Esophagus squamous epithelium (tissue), 5 donors: ENCODE results near the gene RAD54L. TPM values are rescaled to one million over a fixed set of nuclear protein-coding genes. Genes with fewer than 3 reads are reported as not detected.
"Not testable (repeated sequence)": the region's sequence is repeated elsewhere in the genome, so short reads cannot be mapped to it uniquely, and the experiment has no call there.

ENCODE experiments used
- DNase-seq: peaks from one replicate; lab custom pipeline; 2025; lab: John Stamatoyannopoulos, UW
- H3K27ac ChIP-seq, 4 donors: fragments of 200-600 bp; sonication (generic); one replicate each; pipeline ENCODE4 v1.5.1; 2016 to 2019; ENCODE audit warnings: mild to moderate bottlenecking in 1 of 4
- H3K27me3 ChIP-seq, 4 donors: fragments of 200-600 bp; sonication (generic); 1 replicate in 3 of 4; 2 replicates in 1 of 4; pipeline versions ENCODE4 v1.5.1 to v1.6.0; 2017 to 2021; ENCODE audit warnings: antibody characterized with exemption in 1 of 4
- H3K36me3 ChIP-seq, 3 donors: fragments of 200-600 bp; sonication (generic); one replicate each; pipeline ENCODE4 v1.5.1; 2016 to 2019
- H3K4me1 ChIP-seq, 3 donors: fragments of 200-600 bp; sonication (generic); one replicate each; pipeline ENCODE4 v1.5.1; 2017 to 2019
- H3K4me3 ChIP-seq, 4 donors: fragments of 200-600 bp; sonication (generic); 1 replicate in 3 of 4; 2 replicates in 1 of 4; pipeline ENCODE4 v1.5.1; 2016 to 2019; ENCODE audit warnings: mild to moderate bottlenecking in 2 of 4, moderate library complexity in 1 of 4
- H3K9me3 ChIP-seq, 3 donors: fragments of 200-600 bp; sonication (generic); one replicate each; pipeline ENCODE4 v1.5.1; 2016 to 2019
- POLR2A ChIP-seq, 4 donors: fragments of 450-650 bp; IDR thresholded peaks; one replicate each; pipeline ENCODE4 v1.6.1; 2017; ENCODE audit warnings: antibody characterized with exemption in 4 of 4, mild to moderate bottlenecking in 4 of 4, moderate library complexity in 3 of 4
- WGBS, 2 donors: methylation state at CpG; one replicate each; pipeline ENCODE4 v1.1.5; 2018; 5-methylcytosine and 5-hydroxymethylcytosine counted together
- intact Hi-C: fragments of 100-400 bp; cut with DNase I; formaldehyde crosslinking; loops from one replicate; pipeline ENCODE4 v1.15.0; 2022
- total RNA-seq, 4 donors: library from RNA; depleted of rRNA; stranded (reverse); fragments of >200 nt; gene quantifications; one replicate each; pipeline ENCODE4 v1.1.0, GENCODE V29; 2016
- TF ChIP-seq, protein P1 (sequence below), 6 experiments: fragments of 450-650 bp in 4 of 6; fragments of 200-600 bp in 2 of 6; sonication (generic) in 2 of 6; IDR thresholded peaks; one replicate each; pipeline ENCODE4 v1.5.1; 2016 to 2019; ENCODE audit warnings: antibody characterized with exemption in 6 of 6, mild to moderate bottlenecking in 4 of 6, moderate library complexity in 4 of 6
- donor health status: DM: yes; HTN: yes; CAD: no.

Gene RAD54L
- total RNA-seq, 4 donors from 2014 or later = 1.9 to 7.8 (median 6.8) TPM

DNA sequence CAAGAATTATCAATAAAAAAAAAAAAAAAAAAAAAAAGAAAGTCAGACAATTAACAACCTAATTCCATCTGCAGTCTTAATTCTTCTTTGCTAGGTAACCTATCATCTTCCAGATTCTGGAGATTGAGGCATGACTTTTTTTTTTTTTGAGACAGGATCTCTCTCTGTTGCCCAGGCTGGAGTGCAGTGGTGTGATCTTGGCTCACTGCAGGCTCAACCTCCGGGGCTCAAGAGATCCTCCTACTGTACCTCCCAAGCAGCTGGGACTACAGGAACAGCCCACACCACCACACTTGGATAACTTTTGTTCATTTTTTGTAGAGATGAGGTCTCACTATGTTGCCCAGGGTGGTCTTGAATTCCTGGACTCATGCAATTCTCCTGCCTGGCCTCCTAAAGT is 4.6 kb upstream of the RAD54L start:
- no peak for TF ChIP-seq POLR2A (IDR thresholded peaks at IDR 0.05)
- TF ChIP-seq, protein P1, sequence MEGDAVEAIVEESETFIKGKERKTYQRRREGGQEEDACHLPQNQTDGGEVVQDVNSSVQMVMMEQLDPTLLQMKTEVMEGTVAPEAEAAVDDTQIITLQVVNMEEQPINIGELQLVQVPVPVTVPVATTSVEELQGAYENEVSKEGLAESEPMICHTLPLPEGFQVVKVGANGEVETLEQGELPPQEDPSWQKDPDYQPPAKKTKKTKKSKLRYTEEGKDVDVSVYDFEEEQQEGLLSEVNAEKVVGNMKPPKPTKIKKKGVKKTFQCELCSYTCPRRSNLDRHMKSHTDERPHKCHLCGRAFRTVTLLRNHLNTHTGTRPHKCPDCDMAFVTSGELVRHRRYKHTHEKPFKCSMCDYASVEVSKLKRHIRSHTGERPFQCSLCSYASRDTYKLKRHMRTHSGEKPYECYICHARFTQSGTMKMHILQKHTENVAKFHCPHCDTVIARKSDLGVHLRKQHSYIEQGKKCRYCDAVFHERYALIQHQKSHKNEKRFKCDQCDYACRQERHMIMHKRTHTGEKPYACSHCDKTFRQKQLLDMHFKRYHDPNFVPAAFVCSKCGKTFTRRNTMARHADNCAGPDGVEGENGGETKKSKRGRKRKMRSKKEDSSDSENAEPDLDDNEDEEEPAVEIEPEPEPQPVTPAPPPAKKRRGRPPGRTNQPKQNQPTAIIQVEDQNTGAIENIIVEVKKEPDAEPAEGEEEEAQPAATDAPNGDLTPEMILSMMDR (IDR thresholded peaks at IDR 0.05) = no peak
- Histone ChIP-seq H3K4me3 (no peak overlapping the region), H3K4me1 (peaks cover 3 to 21% (median 3%) of the 10 kb centered on the region in 3 donors), H3K27ac (no peak overlapping the region), H3K9me3 (peaks cover 0 to under 1% (median 0%) of the 10 kb centered on the region in 3 donors), H3K27me3 (no peaks in the 10 kb centered on the region), H3K36me3 (no peaks in the 10 kb centered on the region)
- intact Hi-C loops = no loop called here
- no peak for DNase-seq
- WGBS, 2 donors = 36 to 81% methylated on average over 1 of the region's 1 CpG

DNA sequence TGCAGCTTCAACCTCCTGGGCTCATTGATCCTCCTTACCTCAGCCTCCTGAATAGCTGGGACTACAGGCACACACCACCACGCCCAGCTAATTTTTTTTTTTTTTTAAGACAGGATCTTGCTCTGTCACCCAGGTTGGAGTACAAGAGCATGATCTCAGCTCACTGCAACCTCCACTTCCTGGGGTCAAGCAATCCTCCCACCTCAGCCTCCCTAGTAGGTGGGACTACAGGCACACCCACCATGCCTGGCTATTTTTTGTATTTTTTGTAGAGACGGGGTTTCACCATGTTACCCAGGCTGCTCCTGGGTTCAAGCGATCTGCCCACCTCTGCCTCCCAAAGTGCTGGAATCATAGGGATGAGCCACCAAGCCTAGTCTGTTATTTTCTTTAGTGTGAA is 3.7 kb upstream of the RAD54L start:
- peaks cover 4 to 30% (median 7%) of the 10 kb centered on the region in 3 donors for H3K4me1 ChIP-seq
- H3K27me3 ChIP-seq, H3K4me3 ChIP-seq, H3K9me3 ChIP-seq, H3K36me3 ChIP-seq, H3K27ac ChIP-seq, DNase-seq, intact Hi-C loops: not testable (repeated sequence)
- WGBS, 2 donors = 79 to 88% methylated on average over 3 of the region's 3 CpGs

DNA sequence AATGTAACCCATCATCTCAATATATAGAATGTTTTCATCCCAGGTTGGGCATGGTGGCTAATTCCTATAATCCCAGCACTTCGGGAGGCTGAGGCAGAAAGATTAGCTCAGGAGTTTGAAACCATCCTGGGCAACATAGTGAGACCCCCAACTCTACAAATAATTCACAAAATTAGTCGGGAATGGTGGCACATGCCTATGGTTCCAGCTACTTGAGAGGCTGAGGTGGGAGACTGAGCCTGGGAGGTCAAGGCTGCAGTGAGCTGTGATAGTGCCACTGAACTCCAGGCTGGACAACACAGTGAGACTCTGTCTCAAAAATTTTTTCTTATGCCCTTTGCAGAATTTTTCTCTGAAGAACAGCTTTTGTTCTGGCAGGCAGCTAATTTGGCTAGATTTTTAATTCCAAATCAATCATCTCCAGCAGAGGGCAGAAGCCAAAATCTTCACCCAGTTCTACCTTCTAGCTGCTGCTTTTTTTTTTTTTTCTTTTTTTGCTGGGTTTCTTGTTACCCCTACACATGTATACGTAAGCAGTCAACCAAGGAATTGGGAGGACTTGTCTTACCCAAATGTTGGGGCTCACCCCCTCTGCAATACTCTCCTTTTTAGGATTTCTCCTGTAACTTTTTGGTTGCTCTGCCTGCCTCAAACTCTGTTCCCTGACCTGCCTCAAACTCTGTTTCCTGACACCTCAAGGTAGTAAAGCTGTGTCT is 2.7 kb upstream of the RAD54L start:
- WGBS, 2 donors = 49 to 52% methylated on average over 3 of the region's 3 CpGs
- no peak overlapping the region for H3K27ac ChIP-seq
- no peak overlapping the region for H3K4me3 ChIP-seq
- H3K36me3 ChIP-seq = no peaks in the 10 kb centered on the region
- H3K4me1 ChIP-seq = peaks cover 4 to 35% (median 7%) of the 10 kb centered on the region in 3 donors
- no peak for TF ChIP-seq POLR2A (IDR thresholded peaks at IDR 0.05)
- TF ChIP-seq, protein P1 (IDR thresholded peaks at IDR 0.05) = peak in 4 of 6 experiments; percentile 23 to 39 (median 26)
- no peaks in the 10 kb centered on the region for H3K27me3 ChIP-seq
- no peak for DNase-seq
- H3K9me3 ChIP-seq = no peaks in the 10 kb centered on the region
- intact Hi-C loops = no loop called here

DNA sequence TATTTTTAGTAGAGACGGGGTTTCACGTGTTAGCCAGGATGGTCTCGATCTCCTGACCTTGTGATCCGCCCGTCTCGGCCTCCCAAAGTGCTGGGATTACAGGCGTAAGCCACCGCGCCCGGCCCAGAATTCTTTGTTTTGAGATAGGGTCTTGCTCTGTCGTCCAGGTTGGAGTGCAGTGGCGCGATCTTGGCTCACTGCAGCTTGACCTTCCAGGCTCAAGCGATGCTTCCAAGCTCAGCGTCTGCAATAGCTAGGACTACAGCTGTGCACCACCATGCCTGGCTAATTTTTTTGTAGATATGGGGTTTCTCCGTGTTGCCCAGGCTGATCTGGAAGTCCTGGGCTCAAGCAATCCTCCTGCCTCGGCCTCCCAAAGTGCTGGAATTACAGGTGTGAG is 1.4 kb upstream of the RAD54L start:
- DNase-seq, intact Hi-C loops, H3K4me3 ChIP-seq, H3K27me3 ChIP-seq, H3K9me3 ChIP-seq, H3K36me3 ChIP-seq: not testable (repeated sequence)
- WGBS, 2 donors = 91 to 93% methylated on average over 6 to 17 of the region's 17 CpGs
- peak overlapping the region in 1 of 4 donors; percentile 87 for H3K27ac ChIP-seq
- H3K4me1 ChIP-seq = peaks cover 4 to 35% (median 7%) of the 10 kb centered on the region in 3 donors

DNA sequence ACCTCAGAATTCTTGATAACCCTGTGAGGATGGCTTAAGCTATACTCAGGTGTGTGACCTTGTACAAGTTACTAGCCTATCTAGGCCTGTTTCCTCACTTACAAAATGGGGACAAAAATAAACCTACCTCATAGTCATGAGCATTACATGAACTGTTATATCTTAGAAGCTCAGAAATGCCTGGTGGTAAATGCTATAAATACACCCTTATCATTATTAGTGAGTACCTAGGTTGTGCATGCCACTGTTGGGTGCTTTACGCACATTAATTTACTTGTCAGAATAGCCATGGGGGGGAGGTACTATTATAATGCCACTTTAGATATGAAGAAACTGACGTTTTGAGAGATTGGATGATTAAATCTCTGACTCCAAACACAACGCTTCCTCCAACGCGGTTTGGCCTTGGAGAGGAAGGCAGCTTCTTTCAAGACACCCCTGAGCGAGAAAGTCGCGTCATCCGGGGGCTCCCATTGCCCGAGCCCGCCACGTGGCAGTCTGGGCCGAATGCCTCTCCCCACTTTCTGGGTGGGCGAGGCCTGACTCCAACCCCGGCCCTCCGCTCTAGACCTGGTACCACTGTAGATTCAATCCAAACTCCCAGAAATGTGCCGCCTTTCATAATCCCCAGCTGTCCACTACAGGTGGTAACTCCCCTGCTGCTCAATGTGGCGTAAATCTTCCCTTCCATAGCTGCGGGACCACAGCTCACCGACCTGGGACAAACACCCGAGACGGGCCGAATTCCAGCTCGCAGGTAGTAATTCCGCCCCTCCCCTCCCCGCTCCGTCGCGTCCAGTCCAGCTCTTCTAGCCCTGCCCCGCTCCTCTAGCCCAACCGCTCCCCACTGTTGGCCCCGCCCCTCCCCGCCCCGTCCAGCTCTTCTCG is 771 bp upstream of the RAD54L start:
- Histone ChIP-seq H3K36me3 (no peaks in the 10 kb centered on the region), H3K27me3 (no peaks in the 10 kb centered on the region), H3K9me3 (no peaks in the 10 kb centered on the region), H3K4me1 (peaks cover 4 to 35% (median 7%) of the 10 kb centered on the region in 3 donors), H3K27ac (peak overlapping the region; percentile 79 to 88 (median 86)), H3K4me3 (peak overlapping the region; percentile 49 to 84 (median 66))
- intact Hi-C loops = no loop called here
- TF ChIP-seq, protein P1 (IDR thresholded peaks at IDR 0.05) = no peak
- TF ChIP-seq POLR2A (IDR thresholded peaks at IDR 0.05) = peak in 1 of 4 donors; percentile 44
- 2% methylated on average over 26 to 30 of the region's 35 CpGs for WGBS, 2 donors
- DNase-seq = no peak
